ENCODE results near the gene TMA16.
"Not testable (repeated sequence)": the region's sequence is repeated elsewhere in the genome, so short reads cannot be mapped to it uniquely, and the experiment has no call there.

Gene TMA16

DNA sequence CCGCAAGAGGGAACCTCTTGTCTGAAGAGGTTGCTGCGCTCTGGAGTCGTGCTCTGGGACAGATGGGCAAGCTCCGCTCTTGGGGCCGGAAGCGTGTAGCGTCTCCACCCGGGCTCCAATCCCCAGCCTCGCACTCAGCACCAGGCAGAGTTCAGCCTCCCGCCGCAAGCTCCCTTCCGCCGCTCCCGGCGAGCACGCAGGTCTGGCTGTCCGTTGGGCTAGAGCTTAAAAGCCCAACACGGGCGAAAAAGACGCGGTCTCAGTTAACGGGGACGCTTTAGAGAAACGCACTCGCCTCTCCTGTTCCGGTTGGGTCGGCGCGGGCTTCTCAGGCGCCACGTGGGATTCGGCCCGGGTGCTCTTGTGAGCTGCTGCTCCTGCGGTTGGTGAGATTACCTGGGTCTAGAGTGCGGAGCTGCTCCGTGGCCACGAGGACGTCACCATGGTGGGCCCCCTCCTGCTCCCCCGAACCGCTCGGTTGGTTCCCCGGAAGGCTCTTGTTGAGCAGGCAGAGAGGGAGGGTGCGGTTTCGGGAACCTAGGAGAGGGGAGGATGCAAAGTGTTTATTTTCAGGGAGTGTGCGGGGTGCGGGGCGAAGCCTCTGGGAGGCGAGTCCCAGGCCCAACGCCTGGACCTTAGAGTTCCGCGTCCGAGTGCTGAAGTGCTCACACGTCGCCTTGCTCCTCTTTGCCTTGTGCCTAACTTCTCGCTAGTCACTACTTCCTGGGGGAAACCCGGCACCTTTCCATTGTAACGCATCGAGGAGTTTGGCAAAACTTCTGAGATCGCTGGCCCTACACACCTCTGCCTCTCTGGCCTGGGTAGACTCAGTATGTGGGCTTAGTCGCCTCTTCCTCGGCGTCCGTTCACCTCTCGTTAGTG is at the start of gene TMA16:
Gene TMA16 (plus strand): TSS at position 331 of the 882 bp plus-strand sequence. CDS start 112 bp downstream, at position 443.
- peak within 1 kb of the TSS; percentile 92 for H3K27ac ChIP-seq
- TF ChIP-seq, protein P1, sequence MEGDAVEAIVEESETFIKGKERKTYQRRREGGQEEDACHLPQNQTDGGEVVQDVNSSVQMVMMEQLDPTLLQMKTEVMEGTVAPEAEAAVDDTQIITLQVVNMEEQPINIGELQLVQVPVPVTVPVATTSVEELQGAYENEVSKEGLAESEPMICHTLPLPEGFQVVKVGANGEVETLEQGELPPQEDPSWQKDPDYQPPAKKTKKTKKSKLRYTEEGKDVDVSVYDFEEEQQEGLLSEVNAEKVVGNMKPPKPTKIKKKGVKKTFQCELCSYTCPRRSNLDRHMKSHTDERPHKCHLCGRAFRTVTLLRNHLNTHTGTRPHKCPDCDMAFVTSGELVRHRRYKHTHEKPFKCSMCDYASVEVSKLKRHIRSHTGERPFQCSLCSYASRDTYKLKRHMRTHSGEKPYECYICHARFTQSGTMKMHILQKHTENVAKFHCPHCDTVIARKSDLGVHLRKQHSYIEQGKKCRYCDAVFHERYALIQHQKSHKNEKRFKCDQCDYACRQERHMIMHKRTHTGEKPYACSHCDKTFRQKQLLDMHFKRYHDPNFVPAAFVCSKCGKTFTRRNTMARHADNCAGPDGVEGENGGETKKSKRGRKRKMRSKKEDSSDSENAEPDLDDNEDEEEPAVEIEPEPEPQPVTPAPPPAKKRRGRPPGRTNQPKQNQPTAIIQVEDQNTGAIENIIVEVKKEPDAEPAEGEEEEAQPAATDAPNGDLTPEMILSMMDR (conservative IDR thresholded peaks at IDR 0.05): no peak

DNA sequence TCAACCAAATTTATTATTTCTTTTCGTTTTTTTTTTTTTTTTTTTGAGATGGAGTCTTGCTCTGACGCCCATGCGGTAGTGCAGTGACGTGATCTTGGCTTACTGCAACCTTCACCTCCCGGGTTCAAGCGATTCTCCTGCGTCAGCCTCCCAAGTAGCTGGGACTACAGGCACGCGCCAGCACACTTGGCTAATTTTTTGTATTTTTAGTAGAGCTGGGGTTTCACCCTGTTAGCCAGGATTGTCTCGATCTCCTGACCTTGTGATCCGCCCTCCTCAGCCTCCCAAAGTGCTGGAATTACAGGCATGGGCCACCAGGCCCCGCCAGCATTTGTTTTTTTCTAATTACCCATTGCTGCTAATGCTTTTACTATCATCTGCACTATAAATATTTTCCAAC is 47.5 kb upstream of the TMA16 start:
- not testable (repeated sequence) for H3K27ac ChIP-seq

DNA sequence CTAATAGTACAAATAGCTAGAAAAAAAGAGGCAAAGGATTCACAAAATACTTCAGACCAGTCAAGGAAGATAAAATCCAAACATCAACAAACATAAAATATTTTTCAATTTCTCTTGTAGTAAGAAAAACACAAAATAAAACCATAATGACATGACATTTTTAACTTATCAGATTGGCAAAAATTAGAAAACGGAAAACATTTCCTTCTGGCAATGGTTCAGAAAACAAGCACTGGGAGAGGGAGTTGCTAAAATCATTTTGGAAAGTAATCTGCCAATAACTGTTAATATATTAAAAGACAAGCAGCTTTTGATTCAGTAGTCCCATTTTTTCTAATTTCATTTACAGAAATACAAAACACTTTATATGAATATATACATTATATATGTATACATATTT is 47.0 kb upstream of the TMA16 start:
- TF ChIP-seq, protein P1 (conservative IDR thresholded peaks at IDR 0.05): no peak
- no peak overlapping the region for H3K27ac ChIP-seq

DNA sequence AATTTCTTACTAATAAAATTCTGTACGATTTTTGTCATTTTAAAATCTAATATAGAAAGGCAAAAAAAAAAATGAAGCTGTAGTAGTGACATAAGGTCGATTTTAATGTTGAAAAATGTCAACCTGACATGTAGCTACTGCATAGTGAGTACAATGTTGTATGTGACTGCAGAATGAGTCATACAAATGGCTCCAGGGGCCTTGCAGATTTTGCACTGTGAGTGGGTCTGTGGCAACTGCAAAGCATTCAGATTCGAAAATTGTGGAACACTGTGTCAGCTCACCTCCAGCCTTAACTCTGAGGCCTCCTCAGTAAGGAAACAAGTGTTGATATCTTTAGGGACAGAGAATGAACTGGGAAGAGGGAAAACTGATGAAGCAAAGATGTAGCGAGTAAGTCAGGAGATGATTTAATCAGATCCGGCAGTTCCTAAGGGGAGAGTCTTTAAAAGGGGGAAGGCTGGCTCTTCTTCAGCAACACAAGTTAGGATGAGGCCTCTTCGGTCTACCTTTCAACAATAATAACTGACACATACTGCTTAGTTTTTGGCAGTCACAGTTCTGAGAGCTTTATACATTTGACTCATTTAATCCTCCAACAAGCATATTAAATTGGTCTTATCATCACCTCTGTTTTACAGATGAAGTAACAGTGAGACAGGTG is 45.8 kb upstream of the TMA16 start:
- no peak overlapping the region for H3K27ac ChIP-seq
- TF ChIP-seq, protein P1 (conservative IDR thresholded peaks at IDR 0.05): no peak

DNA sequence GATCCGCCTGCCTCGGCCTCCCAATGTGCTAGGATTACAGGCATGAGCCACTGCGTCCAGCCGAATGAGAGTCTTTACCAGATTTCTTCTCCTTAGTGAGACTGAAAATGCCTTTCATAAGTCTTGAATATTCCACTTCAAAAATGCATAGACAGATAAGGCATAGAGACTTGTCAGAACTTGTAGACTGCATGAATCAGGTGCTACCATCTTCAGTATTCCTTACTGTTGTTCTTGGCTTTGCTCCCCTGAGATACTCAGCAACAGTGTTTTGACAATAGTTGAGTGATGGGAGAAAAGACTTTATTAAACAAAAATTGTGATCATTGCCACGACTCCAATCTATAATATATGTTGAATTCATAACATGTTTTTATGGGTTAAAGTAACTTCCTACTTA is 31.9 kb upstream of the TMA16 start:
- no peak overlapping the region for H3K27ac ChIP-seq
- TF ChIP-seq, protein P1 (conservative IDR thresholded peaks at IDR 0.05): no peak

DNA sequence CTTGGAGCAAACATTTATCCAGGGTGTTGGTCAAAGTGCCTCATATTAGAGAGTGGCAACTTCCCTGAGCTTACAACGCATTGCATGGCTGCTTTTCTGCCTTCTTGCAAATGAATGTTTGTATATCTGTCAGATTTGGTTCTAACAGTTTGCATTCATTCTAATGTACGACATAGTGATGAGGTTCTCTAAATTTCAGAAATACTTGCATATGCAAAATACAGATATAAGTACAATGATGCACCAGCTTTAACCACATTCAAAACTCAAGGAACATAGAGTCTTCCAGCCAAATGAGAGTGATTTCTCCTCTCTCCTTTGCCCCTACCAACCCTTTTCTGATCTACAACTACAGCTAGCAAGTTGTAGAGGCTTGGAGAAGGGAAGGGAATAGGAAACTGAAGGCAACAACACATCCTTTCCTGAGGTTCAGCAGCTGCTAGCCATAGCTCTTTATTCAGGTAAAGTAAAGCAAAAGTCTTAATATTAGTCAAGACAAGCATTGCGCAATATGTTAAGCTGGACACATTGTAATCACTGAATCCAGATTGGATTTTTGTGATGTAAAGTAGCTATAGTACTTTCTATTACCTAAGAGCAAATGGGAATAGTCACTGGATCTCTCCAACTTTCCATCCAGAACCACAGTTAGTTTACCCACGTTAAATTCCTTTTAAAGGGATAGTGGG is 27.3 kb upstream of the TMA16 start:
- TF ChIP-seq, protein P1 (conservative IDR thresholded peaks at IDR 0.05): no peak
- H3K27ac ChIP-seq: no peak overlapping the region

DNA sequence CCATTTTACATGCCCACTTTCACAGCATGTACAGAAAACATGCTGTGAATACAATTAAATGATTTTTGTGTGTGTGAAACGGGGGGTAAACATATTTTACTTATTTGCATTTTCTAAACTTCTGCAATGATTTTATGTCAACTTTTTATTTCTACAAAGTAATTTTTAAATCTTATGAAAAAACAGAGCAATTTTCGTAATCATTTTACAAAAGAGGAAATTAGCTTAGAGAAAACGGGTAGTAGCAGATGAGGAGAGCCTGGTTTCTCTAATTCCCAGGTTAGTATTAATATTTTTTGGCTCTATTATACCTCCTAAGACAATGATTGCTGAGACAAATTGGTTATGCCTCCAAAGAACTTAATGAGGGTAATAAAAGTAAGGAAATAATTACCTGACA is 24.1 kb upstream of the TMA16 start:
- TF ChIP-seq, protein P1 (conservative IDR thresholded peaks at IDR 0.05): no peak
- no peak overlapping the region for H3K27ac ChIP-seq
